IPS-18a (cell line): ENCODE measurements around the gene GPHB5.
"Not testable (repeated sequence)": the region's sequence is repeated elsewhere in the genome, so short reads cannot be mapped to it uniquely, and the experiment has no call there.

Source experiments
- H3K27ac ChIP-seq: one replicate; pipeline ENCODE4 v1.5.1; 2013; ENCODE audit warnings: low read length
- H3K27me3 ChIP-seq: one replicate; pipeline ENCODE4 v1.6.1; 2013; ENCODE audit warnings: mild to moderate bottlenecking, low read length; ENCODE audit not compliant: control insufficient read depth, insufficient read depth
- H3K36me3 ChIP-seq: one replicate; pipeline ENCODE4 v1.6.1; 2013; ENCODE audit warnings: low read depth, low read length; ENCODE audit not compliant: control insufficient read depth
- H3K4me1 ChIP-seq: one replicate; pipeline ENCODE4 v1.6.1; 2013; ENCODE audit warnings: low read depth, low read length; ENCODE audit not compliant: control insufficient read depth
- H3K4me3 ChIP-seq: one replicate; pipeline ENCODE4 v1.5.1; 2013; ENCODE audit warnings: low read length
- H3K9ac ChIP-seq: one replicate; pipeline ENCODE4 v1.6.1; 2013; ENCODE audit warnings: mild to moderate bottlenecking, low read length, moderate library complexity
- H3K9me3 ChIP-seq: one replicate; pipeline ENCODE4 v1.6.1; 2013; ENCODE audit warnings: low read depth, low read length; ENCODE audit not compliant: control insufficient read depth

Gene GPHB5

GRCh38 chr14:63322897-63323573, 4.3 kb upstream of the GPHB5 start:
- Histone ChIP-seq H3K27ac (no peak overlapping the region), H3K36me3 (no peaks in the 10 kb centered on the region), H3K4me3 (no peak overlapping the region), H3K9me3 (no peaks in the 10 kb centered on the region), H3K9ac (no peak overlapping the region), H3K4me1 (no peaks in the 10 kb centered on the region), H3K27me3 (no peaks in the 10 kb centered on the region)

GRCh38 chr14:63322472-63322871, 3.7 kb upstream of the GPHB5 start:
- Histone ChIP-seq H3K27me3 (no peaks in the 10 kb centered on the region), H3K9me3 (no peaks in the 10 kb centered on the region), H3K9ac (no peak overlapping the region), H3K27ac (no peak overlapping the region), H3K4me3 (no peak overlapping the region), H3K36me3 (no peaks in the 10 kb centered on the region), H3K4me1 (no peaks in the 10 kb centered on the region)

- Histone ChIP-seq H3K9me3 (no peaks in the 10 kb centered on the region), H3K27me3 (no peaks in the 10 kb centered on the region), H3K4me3 (no peak overlapping the region), H3K36me3 (no peaks in the 10 kb centered on the region), H3K4me1 (no peaks in the 10 kb centered on the region), H3K27ac (no peak overlapping the region), H3K9ac (no peak overlapping the region)
Measured at GRCh38 chr14:63308723-63309317, 9.9 kb downstream of the GPHB5 start.

- not testable (repeated sequence) for H3K4me3 ChIP-seq, H3K27ac ChIP-seq
Measured at GRCh38 chr14:63304429-63304828, 14.3 kb downstream of the GPHB5 start.

GRCh38 chr14:63301891-63302534, 16.7 kb downstream of the GPHB5 start:
- Histone ChIP-seq H3K9me3 (no peaks in the 10 kb centered on the region), H3K27me3 (no peaks in the 10 kb centered on the region), H3K36me3 (no peaks in the 10 kb centered on the region), H3K9ac (no peak overlapping the region), H3K4me1 (peaks cover 7% of the 10 kb centered on the region), H3K4me3 (no peak overlapping the region), H3K27ac (no peak overlapping the region)

More at GRCh38 chr14:63304429-63304828, 14.3 kb downstream of the GPHB5 start:
- not testable (repeated sequence) for H3K4me1 ChIP-seq, H3K27me3 ChIP-seq, H3K36me3 ChIP-seq, H3K9ac ChIP-seq, H3K9me3 ChIP-seq

- no peak overlapping the region for H3K27ac ChIP-seq
- no peaks in the 10 kb centered on the region for H3K36me3 ChIP-seq
- peaks cover 7% of the 10 kb centered on the region for H3K4me1 ChIP-seq
Measured at GRCh38 chr14:63300854-63301253, 17.9 kb downstream of the GPHB5 start.

GRCh38 chr14:63299351-63300110, 19.2 kb downstream of the GPHB5 start:
- H3K27me3 ChIP-seq, result no peaks in the 10 kb centered on the region
- no peak overlapping the region for H3K4me3 ChIP-seq
- H3K36me3 ChIP-seq, result no peaks in the 10 kb centered on the region
- H3K9ac ChIP-seq, result no peak overlapping the region
- no peaks in the 10 kb centered on the region for H3K9me3 ChIP-seq
- peaks cover 7% of the 10 kb centered on the region for H3K4me1 ChIP-seq
- no peak overlapping the region for H3K27ac ChIP-seq

More at GRCh38 chr14:63300854-63301253, 17.9 kb downstream of the GPHB5 start:
- Histone ChIP-seq H3K27me3 (no peaks in the 10 kb centered on the region), H3K9me3 (no peaks in the 10 kb centered on the region), H3K9ac (no peak overlapping the region), H3K4me3 (no peak overlapping the region)

- Histone ChIP-seq H3K36me3 (no peaks in the 10 kb centered on the region), H3K4me1 (peaks cover 7% of the 10 kb centered on the region), H3K27ac (no peak overlapping the region), H3K27me3 (no peaks in the 10 kb centered on the region), H3K4me3 (no peak overlapping the region), H3K9ac (no peak overlapping the region), H3K9me3 (no peaks in the 10 kb centered on the region)
Measured at GRCh38 chr14:63297372-63298063, 21.2 kb downstream of the GPHB5 start.

GRCh38 chr14:63296060-63296563, 22.6 kb downstream of the GPHB5 start:
- H3K27ac ChIP-seq, result no peak overlapping the region
- no peak overlapping the region for H3K4me3 ChIP-seq

GRCh38 chr14:63295231-63295685, 23.5 kb downstream of the GPHB5 start:
- H3K9me3 ChIP-seq, result no peaks in the 10 kb centered on the region
- no peak overlapping the region for H3K9ac ChIP-seq
- no peaks in the 10 kb centered on the region for H3K27me3 ChIP-seq
- no peak overlapping the region for H3K4me3 ChIP-seq
- no peaks in the 10 kb centered on the region for H3K36me3 ChIP-seq
- H3K27ac ChIP-seq, result no peak overlapping the region
- H3K4me1 ChIP-seq, result peaks cover 11% of the 10 kb centered on the region

More at GRCh38 chr14:63296060-63296563, 22.6 kb downstream of the GPHB5 start:
- Histone ChIP-seq H3K27me3 (no peaks in the 10 kb centered on the region), H3K36me3 (no peaks in the 10 kb centered on the region), H3K9ac (no peak overlapping the region), H3K9me3 (no peaks in the 10 kb centered on the region), H3K4me1 (peaks cover 8% of the 10 kb centered on the region)

- H3K27ac ChIP-seq, result no peak overlapping the region
Measured at GRCh38 chr14:63292805-63293204, 25.9 kb downstream of the GPHB5 start.

More at GRCh38 chr14:63292805-63293204, 25.9 kb downstream of the GPHB5 start:
- H3K4me3 ChIP-seq, result no peak overlapping the region
- no peak overlapping the region for H3K9ac ChIP-seq
- H3K27me3 ChIP-seq, result no peaks in the 10 kb centered on the region
- H3K36me3 ChIP-seq, result no peaks in the 10 kb centered on the region
- no peaks in the 10 kb centered on the region for H3K9me3 ChIP-seq
- H3K4me1 ChIP-seq, result peaks cover 11% of the 10 kb centered on the region
